ENCODE measurements around the gene TCF25.

TCF25 gene

DNA sequence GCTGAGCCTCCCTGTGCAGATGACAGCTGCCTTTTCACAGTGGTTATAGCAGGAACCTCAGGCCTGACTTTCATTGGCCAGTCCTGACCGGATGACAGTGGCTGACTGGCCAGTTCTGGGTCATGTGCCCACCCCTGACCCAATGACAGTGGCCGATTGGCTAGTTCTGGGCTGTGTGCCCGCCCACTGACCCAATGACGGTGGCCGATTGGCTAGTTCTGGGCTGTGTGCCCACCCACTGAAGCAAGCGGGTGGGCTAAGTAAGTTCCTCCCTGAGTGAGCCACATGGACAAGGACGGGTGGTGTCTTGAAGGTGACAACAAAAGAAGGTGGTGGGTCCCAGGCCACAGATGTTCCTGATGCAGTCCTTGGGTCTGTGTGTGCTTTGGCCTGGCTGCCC, 84.7 kb downstream of the TCF25 start:
- intact Hi-C loops (cut with DNase I): no loop called here
- DNase-seq: peak in 4 of 10 donors; percentile 12 to 88 (median 52)

DNA sequence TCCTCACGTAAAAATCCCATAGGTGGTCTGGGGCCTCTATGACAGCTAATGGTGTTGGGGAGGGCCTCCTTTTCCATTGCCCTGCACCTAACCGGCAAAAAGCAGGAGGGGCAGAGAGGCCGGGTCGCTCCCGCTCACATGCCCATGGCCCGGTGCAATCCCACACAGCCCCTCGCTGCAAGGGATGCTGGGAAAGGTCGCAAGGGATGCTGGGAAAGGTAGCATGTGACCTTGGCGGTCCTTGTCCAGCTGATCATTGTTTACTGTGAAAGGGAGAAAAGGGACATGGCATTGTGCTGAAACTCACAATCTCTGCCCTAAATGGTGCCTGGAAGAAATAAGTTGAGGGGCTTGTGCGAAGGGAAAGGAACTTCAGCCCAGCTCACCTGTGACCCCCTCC, 85.2 kb downstream of the TCF25 start:
- intact Hi-C loops (cut with DNase I): no loop called here
- peak in 1 of 10 donors; percentile 30 for DNase-seq

DNA sequence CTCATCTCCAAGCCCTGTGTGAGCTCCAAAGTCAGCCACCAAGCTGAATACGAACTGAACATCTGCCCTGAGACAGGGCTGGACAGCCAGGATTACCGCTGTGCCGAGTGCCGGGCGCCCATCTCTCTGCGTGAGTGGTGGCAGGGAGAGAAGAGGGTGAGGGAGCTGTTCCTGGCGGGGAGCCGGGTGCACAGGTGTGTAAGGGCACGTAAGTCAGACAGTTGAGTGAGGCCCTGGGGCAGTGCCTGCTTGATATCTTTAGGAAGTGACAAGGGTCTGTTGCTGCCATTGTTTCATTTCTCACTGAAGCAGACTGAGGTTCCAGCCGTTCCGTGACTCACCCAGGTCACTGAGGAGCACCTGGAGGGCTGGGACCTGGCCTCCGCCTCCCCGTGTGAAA, 87.6 kb downstream of the TCF25 start:
- intact Hi-C loops (cut with DNase I): no loop called here
- DNase-seq: peak in 1 of 10 donors; percentile 24

Measured in posterior cingulate gyrus (tissue), 11 donors.